Uterus (tissue), 2 donors: Measurements from ENCODE around the gene RAB3D.

ENCODE experiments used
- CTCF ChIP-seq, 4 experiments: fragments of 200-600 bp in 2 of 4; fragments of 450-650 bp in 2 of 4; sonication (generic) in 2 of 4; IDR thresholded peaks; one replicate each; pipeline ENCODE4 v1.5.1; 2016 to 2019; ENCODE audit warnings: antibody characterized with exemption in 4 of 4, mild to moderate bottlenecking in 2 of 4, moderate library complexity in 1 of 4
- POLR2A ChIP-seq, 2 donors: fragments of 450-650 bp; IDR thresholded peaks; one replicate each; pipeline ENCODE4 v1.6.1; 2016; ENCODE audit warnings: antibody characterized with exemption in 2 of 2, mild to moderate bottlenecking in 1 of 2, moderate library complexity in 1 of 2

DNA sequence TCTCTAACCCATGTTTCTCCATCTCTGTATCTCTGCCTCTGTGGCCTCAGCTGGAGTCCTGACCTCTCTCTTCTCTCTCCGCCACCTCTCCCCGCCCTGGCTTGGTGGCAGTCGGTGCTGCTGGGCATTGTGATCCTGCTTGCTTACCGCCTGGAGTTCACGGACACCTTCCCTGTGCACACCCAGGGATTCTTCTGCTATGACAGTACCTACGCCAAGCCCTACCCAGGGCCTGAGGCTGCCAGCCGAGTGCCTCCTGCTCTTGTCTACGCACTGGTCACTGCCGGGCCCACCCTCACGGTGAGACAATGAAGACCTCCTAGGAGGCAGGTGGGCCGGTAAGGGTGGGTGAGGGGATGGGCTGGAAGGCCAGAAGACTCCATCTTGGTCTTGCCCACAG is 20.0 kb upstream of the RAB3D start:
- no peak for TF ChIP-seq CTCF (IDR thresholded peaks at IDR 0.05)
- no peak for TF ChIP-seq POLR2A (IDR thresholded peaks at IDR 0.05)
